OCI-LY7 (cell line): ENCODE results near the gene CNR1.

Experiments used
- EZH2phosphoT487 ChIP-seq: fragments of 200-600 bp; sonication (generic); IDR thresholded peaks from 2 replicates; pipeline ENCODE4 v1.6.1; 2018; ENCODE audit warnings: low read depth, borderline replicate concordance, mild to moderate bottlenecking, mixed run types, antibody characterized with exemption, low read length, moderate library complexity, mixed read lengths
- TF ChIP-seq, protein P1 (sequence below): fragments of 200-600 bp; sonication (generic); conservative IDR thresholded peaks from 2 replicates; pipeline ENCODE4 v1.5.1; 2014; ENCODE audit warnings: mild to moderate bottlenecking, antibody characterized with exemption, low read length, moderate library complexity, mixed read lengths

DNA sequence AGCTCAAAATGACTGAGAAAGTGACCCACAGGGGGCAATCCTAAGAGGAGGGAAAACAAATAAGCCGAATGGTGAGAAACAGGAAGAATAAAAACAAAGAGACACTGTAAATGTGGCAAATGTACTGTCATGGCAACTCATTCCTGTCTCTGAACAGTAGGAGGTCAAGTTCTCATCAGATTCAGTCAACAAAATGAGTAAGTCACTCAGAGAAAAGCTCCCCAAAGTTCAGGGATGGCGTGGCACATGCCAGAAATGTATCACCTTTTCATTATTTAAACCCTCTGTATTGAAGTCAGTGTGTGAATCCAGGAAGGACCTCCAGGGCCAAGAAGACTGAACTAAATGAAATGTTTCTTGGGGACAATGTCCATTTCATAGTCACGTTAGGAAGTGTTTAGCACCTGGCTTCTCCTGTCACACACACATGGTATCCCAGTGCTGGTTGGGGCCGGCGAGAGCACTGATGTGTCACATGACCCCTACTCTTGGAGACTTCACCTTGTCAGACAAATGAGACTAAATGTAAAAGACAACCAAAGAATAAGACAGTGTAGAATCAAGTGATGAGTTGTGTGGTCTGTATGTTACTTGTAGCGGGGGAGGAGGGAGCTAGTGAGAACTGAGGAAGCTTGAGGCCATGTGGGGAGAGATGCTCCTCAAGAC is 20.7 kb downstream of the CNR1 start:
- TF ChIP-seq, protein P1, sequence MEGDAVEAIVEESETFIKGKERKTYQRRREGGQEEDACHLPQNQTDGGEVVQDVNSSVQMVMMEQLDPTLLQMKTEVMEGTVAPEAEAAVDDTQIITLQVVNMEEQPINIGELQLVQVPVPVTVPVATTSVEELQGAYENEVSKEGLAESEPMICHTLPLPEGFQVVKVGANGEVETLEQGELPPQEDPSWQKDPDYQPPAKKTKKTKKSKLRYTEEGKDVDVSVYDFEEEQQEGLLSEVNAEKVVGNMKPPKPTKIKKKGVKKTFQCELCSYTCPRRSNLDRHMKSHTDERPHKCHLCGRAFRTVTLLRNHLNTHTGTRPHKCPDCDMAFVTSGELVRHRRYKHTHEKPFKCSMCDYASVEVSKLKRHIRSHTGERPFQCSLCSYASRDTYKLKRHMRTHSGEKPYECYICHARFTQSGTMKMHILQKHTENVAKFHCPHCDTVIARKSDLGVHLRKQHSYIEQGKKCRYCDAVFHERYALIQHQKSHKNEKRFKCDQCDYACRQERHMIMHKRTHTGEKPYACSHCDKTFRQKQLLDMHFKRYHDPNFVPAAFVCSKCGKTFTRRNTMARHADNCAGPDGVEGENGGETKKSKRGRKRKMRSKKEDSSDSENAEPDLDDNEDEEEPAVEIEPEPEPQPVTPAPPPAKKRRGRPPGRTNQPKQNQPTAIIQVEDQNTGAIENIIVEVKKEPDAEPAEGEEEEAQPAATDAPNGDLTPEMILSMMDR: no peak
- no peak for TF ChIP-seq EZH2phosphoT487
